Ishikawa (cell line): ENCODE data around the gene LIMS2.

Experiments
- CEBPB ChIP-seq: IDR thresholded peaks from 2 replicates; pipeline ENCODE4 v1.6.1; 2012
- CREB1 ChIP-seq: IDR thresholded peaks from 2 replicates; pipeline ENCODE4 v1.6.1; 2012; ENCODE audit warnings: low read depth
- EGR1 ChIP-seq: IDR thresholded peaks from 2 replicates; pipeline ENCODE4 v1.6.1; 2012
- EP300 ChIP-seq: IDR thresholded peaks from 2 replicates; pipeline ENCODE4 v1.6.1; 2012; ENCODE audit warnings: borderline replicate concordance
- NFIC ChIP-seq: IDR thresholded peaks from 2 replicates; pipeline ENCODE4 v1.6.1; 2012
- RAD21 ChIP-seq: IDR thresholded peaks from 2 replicates; pipeline ENCODE4 v1.6.1; 2012; ENCODE audit warnings: low read depth
- TAF1 ChIP-seq: IDR thresholded peaks from 2 replicates; pipeline ENCODE4 v1.6.1; 2012; ENCODE audit warnings: low read depth, mild to moderate bottlenecking
- TCF12 ChIP-seq: IDR thresholded peaks from 2 replicates; pipeline ENCODE4 v1.6.1; 2012; ENCODE audit warnings: low read depth
- TEAD4 ChIP-seq: IDR thresholded peaks from 2 replicates; pipeline ENCODE4 v1.6.1; 2012
- YY1 ChIP-seq: IDR thresholded peaks from 2 replicates; pipeline ENCODE4 v1.6.1; 2012; ENCODE audit warnings: low read depth
- ZBTB7A ChIP-seq: IDR thresholded peaks from 2 replicates; pipeline ENCODE4 v1.6.1; 2012; ENCODE audit warnings: low read depth
- TF ChIP-seq, protein P1 (sequence below): IDR thresholded peaks from 2 replicates; pipeline ENCODE4 v1.6.1; 2012; ENCODE audit warnings: low read depth, mild to moderate bottlenecking
- TF ChIP-seq, protein P2 (sequence below): IDR thresholded peaks from 2 replicates; pipeline ENCODE4 v1.6.1; 2012
- TF ChIP-seq, protein P3 (sequence below): IDR thresholded peaks from 2 replicates; pipeline ENCODE4 v1.6.1; 2012

DNA sequence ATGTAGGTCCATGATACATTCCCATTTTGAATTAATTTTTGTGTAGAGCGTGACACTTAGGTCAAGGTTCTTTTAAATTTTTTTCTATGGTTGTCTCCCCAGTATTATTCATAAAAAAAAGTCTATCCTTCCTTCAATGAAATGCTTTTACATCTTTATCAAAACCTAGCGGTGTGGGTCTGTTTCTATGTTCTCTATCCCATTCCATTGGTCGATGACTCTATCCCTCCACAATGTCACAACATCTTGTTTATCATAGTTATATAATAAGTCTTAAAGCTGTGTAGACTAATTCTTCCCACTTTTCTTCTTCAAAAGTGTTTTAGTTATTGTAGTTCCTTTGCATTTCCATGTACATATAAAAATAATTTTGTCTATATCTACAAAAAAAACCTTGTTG is 76.6 kb downstream of the LIMS2 start:
- no peak for TF ChIP-seq EP300
- TF ChIP-seq, protein P1, sequence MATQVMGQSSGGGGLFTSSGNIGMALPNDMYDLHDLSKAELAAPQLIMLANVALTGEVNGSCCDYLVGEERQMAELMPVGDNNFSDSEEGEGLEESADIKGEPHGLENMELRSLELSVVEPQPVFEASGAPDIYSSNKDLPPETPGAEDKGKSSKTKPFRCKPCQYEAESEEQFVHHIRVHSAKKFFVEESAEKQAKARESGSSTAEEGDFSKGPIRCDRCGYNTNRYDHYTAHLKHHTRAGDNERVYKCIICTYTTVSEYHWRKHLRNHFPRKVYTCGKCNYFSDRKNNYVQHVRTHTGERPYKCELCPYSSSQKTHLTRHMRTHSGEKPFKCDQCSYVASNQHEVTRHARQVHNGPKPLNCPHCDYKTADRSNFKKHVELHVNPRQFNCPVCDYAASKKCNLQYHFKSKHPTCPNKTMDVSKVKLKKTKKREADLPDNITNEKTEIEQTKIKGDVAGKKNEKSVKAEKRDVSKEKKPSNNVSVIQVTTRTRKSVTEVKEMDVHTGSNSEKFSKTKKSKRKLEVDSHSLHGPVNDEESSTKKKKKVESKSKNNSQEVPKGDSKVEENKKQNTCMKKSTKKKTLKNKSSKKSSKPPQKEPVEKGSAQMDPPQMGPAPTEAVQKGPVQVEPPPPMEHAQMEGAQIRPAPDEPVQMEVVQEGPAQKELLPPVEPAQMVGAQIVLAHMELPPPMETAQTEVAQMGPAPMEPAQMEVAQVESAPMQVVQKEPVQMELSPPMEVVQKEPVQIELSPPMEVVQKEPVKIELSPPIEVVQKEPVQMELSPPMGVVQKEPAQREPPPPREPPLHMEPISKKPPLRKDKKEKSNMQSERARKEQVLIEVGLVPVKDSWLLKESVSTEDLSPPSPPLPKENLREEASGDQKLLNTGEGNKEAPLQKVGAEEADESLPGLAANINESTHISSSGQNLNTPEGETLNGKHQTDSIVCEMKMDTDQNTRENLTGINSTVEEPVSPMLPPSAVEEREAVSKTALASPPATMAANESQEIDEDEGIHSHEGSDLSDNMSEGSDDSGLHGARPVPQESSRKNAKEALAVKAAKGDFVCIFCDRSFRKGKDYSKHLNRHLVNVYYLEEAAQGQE, result no peak
- TF ChIP-seq TCF12, result no peak
- TF ChIP-seq, protein P2, sequence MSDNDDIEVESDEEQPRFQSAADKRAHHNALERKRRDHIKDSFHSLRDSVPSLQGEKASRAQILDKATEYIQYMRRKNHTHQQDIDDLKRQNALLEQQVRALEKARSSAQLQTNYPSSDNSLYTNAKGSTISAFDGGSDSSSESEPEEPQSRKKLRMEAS, result no peak
- TF ChIP-seq YY1, result no peak
- no peak for TF ChIP-seq TEAD4
- TF ChIP-seq RAD21, result no peak
- TF ChIP-seq CREB1, result no peak
- no peak for TF ChIP-seq EGR1
- no peak for TF ChIP-seq ZBTB7A
- TF ChIP-seq TAF1, result no peak
- TF ChIP-seq CEBPB, result no peak
- TF ChIP-seq NFIC, result no peak
- TF ChIP-seq, protein P3, sequence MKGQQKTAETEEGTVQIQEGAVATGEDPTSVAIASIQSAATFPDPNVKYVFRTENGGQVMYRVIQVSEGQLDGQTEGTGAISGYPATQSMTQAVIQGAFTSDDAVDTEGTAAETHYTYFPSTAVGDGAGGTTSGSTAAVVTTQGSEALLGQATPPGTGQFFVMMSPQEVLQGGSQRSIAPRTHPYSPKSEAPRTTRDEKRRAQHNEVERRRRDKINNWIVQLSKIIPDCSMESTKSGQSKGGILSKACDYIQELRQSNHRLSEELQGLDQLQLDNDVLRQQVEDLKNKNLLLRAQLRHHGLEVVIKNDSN, result no peak
